GM21723 (cell line): ENCODE results near the gene DEFB108B.
"Not testable (repeated sequence)": the region's sequence is repeated elsewhere in the genome, so short reads cannot be mapped to it uniquely, and the experiment has no call there.

ENCODE experiments used
- ATAC-seq: cut with Tn5 transposase; IDR thresholded peaks from one replicate; pipeline ENCODE4 v1.9.1; 2021; ENCODE audit warnings: mild to moderate bottlenecking, moderate library complexity; ENCODE audit not compliant: unreplicated experiment

Gene DEFB108B

GRCh38 chr11:71832811-71833210 lies at the start of gene DEFB108B:
Gene DEFB108B (plus strand): TSS chr11:71833200. CDS start chr11:71833200, 0 bp downstream.
- not testable (repeated sequence) for ATAC-seq

- not testable (repeated sequence) for ATAC-seq
Measured at GRCh38 chr11:71786114-71786847, 46.7 kb upstream of the DEFB108B start.

GRCh38 chr11:71786848-71787097 lies 46.2 kb upstream of the DEFB108B start:
- ATAC-seq, result peak; percentile 96

GRCh38 chr11:71787098-71787823 lies 45.7 kb upstream of the DEFB108B start:
- peak; percentile 92 for ATAC-seq

- ATAC-seq, result not testable (repeated sequence)
Measured at GRCh38 chr11:71787824-71788454, 45.1 kb upstream of the DEFB108B start.

- ATAC-seq, result not testable (repeated sequence)
Measured at GRCh38 chr11:71789444-71790196, 43.4 kb upstream of the DEFB108B start.

- not testable (repeated sequence) for ATAC-seq
Measured at GRCh38 chr11:71791111-71791510, 41.9 kb upstream of the DEFB108B start.

GRCh38 chr11:71792621-71793235 lies 40.3 kb upstream of the DEFB108B start:
- not testable (repeated sequence) for ATAC-seq

- ATAC-seq, result not testable (repeated sequence)
Measured at GRCh38 chr11:71794386-71795040, 38.5 kb upstream of the DEFB108B start.

GRCh38 chr11:71795236-71795635 lies 37.8 kb upstream of the DEFB108B start:
- not testable (repeated sequence) for ATAC-seq

- ATAC-seq, result not testable (repeated sequence)
Measured at GRCh38 chr11:71796016-71796415, 37.0 kb upstream of the DEFB108B start.

- not testable (repeated sequence) for ATAC-seq
Measured at GRCh38 chr11:71796781-71797180, 36.2 kb upstream of the DEFB108B start.

- ATAC-seq, result not testable (repeated sequence)
Measured at GRCh38 chr11:71799556-71800128, 33.4 kb upstream of the DEFB108B start.

GRCh38 chr11:71800335-71800953 lies 32.6 kb upstream of the DEFB108B start:
- not testable (repeated sequence) for ATAC-seq

- not testable (repeated sequence) for ATAC-seq
Measured at GRCh38 chr11:71801026-71801425, 32.0 kb upstream of the DEFB108B start.

- not testable (repeated sequence) for ATAC-seq
Measured at GRCh38 chr11:71802874-71803273, 30.1 kb upstream of the DEFB108B start.

GRCh38 chr11:71804158-71804947 lies 28.6 kb upstream of the DEFB108B start:
- ATAC-seq, result not testable (repeated sequence)

- ATAC-seq, result not testable (repeated sequence)
Measured at GRCh38 chr11:71812529-71812928, 20.5 kb upstream of the DEFB108B start.
